Fibroblast of lung (primary cell): ENCODE data around the gene FHAD1.

Experiments used
- CTCF ChIP-seq, 2 donors: IDR thresholded peaks in 1 of 2; conservative IDR thresholded peaks in 1 of 2; 1 replicate in 1 of 2; 2 replicates in 1 of 2; pipeline ENCODE4 v1.5.1; 2011 to 2012; ENCODE audit warnings: low read length in 2 of 2, control low read depth in 1 of 2, inconsistent platforms in 1 of 2, low read depth in 1 of 2, mild to moderate bottlenecking in 1 of 2
- EZH2 ChIP-seq: IDR thresholded peaks from 2 replicates; pipeline ENCODE4 v1.5.1; 2012; ENCODE audit warnings: low read length, control low read depth, mild to moderate bottlenecking; ENCODE audit errors: missing control alignments

GRCh38 chr1:15355968-15356625 lies 109.1 kb downstream of the FHAD1 start:
- TF ChIP-seq CTCF (conservative IDR thresholded peaks at IDR 0.05 in 1 of 2, IDR thresholded peaks at IDR 0.05 in 1 of 2; ENCODE audit: low read depth in 1 of 2, low read length in 2 of 2) (no peak), EZH2 (no peak)
